RWPE2 (cell line): ENCODE results near the gene RAPGEF2.

Source experiments
- ATAC-seq: fragments of 200-7000 bp; cut with Tn5 transposase; 3 replicates; pipeline ENCODE4 v1.9.1; 2021; ENCODE audit warnings: low read depth
- DNase-seq: peaks from one replicate; pipeline ENCODE4 v3.0.0-alpha.2; 2020; ENCODE audit warnings: low spot score
- H3K27ac ChIP-seq: fragments of 450-650 bp; 2 replicates; pipeline ENCODE4 v1.5.1; 2017; ENCODE audit warnings: mild to moderate bottlenecking; ENCODE audit not compliant: poor library complexity, severe bottlenecking
- H3K27me3 ChIP-seq: fragments of 250-450 bp; sonication (Bioruptor Pico); 2 replicates; pipeline ENCODE4 v1.5.1; 2021; ENCODE audit warnings: mild to moderate bottlenecking, moderate library complexity; ENCODE audit not compliant: insufficient read depth, poor library complexity, severe bottlenecking
- H3K36me3 ChIP-seq: fragments of 250-450 bp; sonication (Bioruptor Pico); 2 replicates; pipeline ENCODE4 v1.5.1; 2020; ENCODE audit warnings: low read depth, mild to moderate bottlenecking, moderate library complexity
- H3K4me1 ChIP-seq: fragments of 250-450 bp; sonication (Bioruptor Pico); 2 replicates; pipeline ENCODE4 v1.5.1; 2021; ENCODE audit warnings: mild to moderate bottlenecking, moderate library complexity; ENCODE audit not compliant: insufficient read depth, poor library complexity, severe bottlenecking
- H3K4me3 ChIP-seq: fragments of 250-450 bp; sonication (Bioruptor Pico); 2 replicates; pipeline ENCODE4 v1.5.1; 2021; ENCODE audit warnings: mild to moderate bottlenecking, moderate library complexity; ENCODE audit not compliant: severe bottlenecking
- H3K9me3 ChIP-seq: fragments of 250-450 bp; sonication (Bioruptor Pico); 2 replicates; pipeline ENCODE4 v1.5.1; 2021; ENCODE audit warnings: mild to moderate bottlenecking, moderate library complexity; ENCODE audit not compliant: severe bottlenecking
- CTCF ChIP-seq: fragments of 450-650 bp; IDR thresholded peaks from one replicate; pipeline ENCODE4 v1.5.1; 2017; ENCODE audit warnings: mild to moderate bottlenecking, moderate library complexity; ENCODE audit not compliant: poor library complexity, severe bottlenecking

The RAPGEF2 gene

GRCh38 chr4:159379836-159380235 is 277.0 kb downstream of the RAPGEF2 start:
- Histone ChIP-seq H3K4me1 (no peaks in the 10 kb centered on the region), H3K27ac (no peak overlapping the region), H3K4me3 (no peak overlapping the region), H3K36me3 (no peaks in the 10 kb centered on the region), H3K9me3 (no peaks in the 10 kb centered on the region), H3K27me3 (no peaks in the 10 kb centered on the region)
- TF ChIP-seq CTCF: no peak
- ATAC-seq (no peak), DNase-seq (no peak)

- no peak for ATAC-seq
- TF ChIP-seq CTCF: no peak
- no peak overlapping the region for H3K4me3 ChIP-seq
- H3K27ac ChIP-seq: no peak overlapping the region
- no peaks in the 10 kb centered on the region for H3K27me3 ChIP-seq
- H3K9me3 ChIP-seq: peaks cover 8% of the 10 kb centered on the region
- peaks cover 4% of the 10 kb centered on the region for H3K4me1 ChIP-seq
- no peaks in the 10 kb centered on the region for H3K36me3 ChIP-seq
- no peak for DNase-seq
These were observed 280.1 kb downstream of the RAPGEF2 start for GRCh38 chr4:159382856-159383561.

GRCh38 chr4:159383562-159383931 is 280.7 kb downstream of the RAPGEF2 start:
- no peaks in the 10 kb centered on the region for H3K36me3 ChIP-seq
- no peak overlapping the region for H3K27ac ChIP-seq
- no peak for TF ChIP-seq CTCF
- DNase-seq (no peak), ATAC-seq (no peak)
- no peak overlapping the region for H3K4me3 ChIP-seq
- peaks cover 4% of the 10 kb centered on the region for H3K4me1 ChIP-seq
- H3K27me3 ChIP-seq: no peaks in the 10 kb centered on the region
- H3K9me3 ChIP-seq: peaks cover 8% of the 10 kb centered on the region

- no peaks in the 10 kb centered on the region for H3K27me3 ChIP-seq
- peaks cover 4% of the 10 kb centered on the region for H3K4me1 ChIP-seq
- H3K36me3 ChIP-seq: no peaks in the 10 kb centered on the region
- ATAC-seq: no peak
- TF ChIP-seq CTCF: no peak
- H3K9me3 ChIP-seq: peaks cover 8% of the 10 kb centered on the region
- DNase-seq: no peak
- no peak overlapping the region for H3K27ac ChIP-seq
- no peak overlapping the region for H3K4me3 ChIP-seq
These were observed 281.1 kb downstream of the RAPGEF2 start for GRCh38 chr4:159384017-159384416.

- Histone ChIP-seq H3K27ac (no peak overlapping the region), H3K36me3 (no peaks in the 10 kb centered on the region), H3K27me3 (no peaks in the 10 kb centered on the region), H3K4me3 (no peak overlapping the region), H3K4me1 (peaks cover 4% of the 10 kb centered on the region), H3K9me3 (peaks cover 8% of the 10 kb centered on the region)
- ATAC-seq (no peak), DNase-seq (no peak)
- TF ChIP-seq CTCF: peak; percentile 50
These were observed 281.8 kb downstream of the RAPGEF2 start for GRCh38 chr4:159384632-159385031.
